Esophagus muscularis mucosa (tissue), 4 donors: Measurements from ENCODE around the gene DAPK2. TPM values are rescaled to one million over a fixed set of nuclear protein-coding genes. Genes with fewer than 3 reads are reported as not detected.

Experiments
- DNase-seq: peaks from one replicate; pipeline ENCODE4 v3.0.0-alpha.2; 2017; ENCODE audit errors: extremely low spot score
- H3K27ac ChIP-seq, 4 donors: fragments of 200-600 bp; sonication (generic); replicated peaks in 1 of 4; 1 replicate in 3 of 4; 2 replicates in 1 of 4; pipeline ENCODE4 v1.5.1; 2016 to 2019; ENCODE audit warnings: mild to moderate bottlenecking in 1 of 4
- H3K27me3 ChIP-seq, 4 donors: fragments of 200-600 bp; sonication (generic); one replicate each; pipeline versions ENCODE4 v1.5.1 to v1.6.0; 2016 to 2019
- H3K36me3 ChIP-seq, 4 donors: fragments of 200-600 bp; sonication (generic); one replicate each; pipeline ENCODE4 v1.5.1; 2016 to 2019
- H3K4me1 ChIP-seq, 4 donors: fragments of 200-600 bp; sonication (generic); one replicate each; pipeline ENCODE4 v1.5.1; 2016 to 2019
- H3K4me3 ChIP-seq, 4 donors: fragments of 200-600 bp; sonication (generic); 1 replicate in 2 of 4; 2 replicates in 2 of 4; pipeline ENCODE4 v1.5.1; 2016 to 2019; ENCODE audit warnings: mild to moderate bottlenecking in 4 of 4, moderate library complexity in 1 of 4
- H3K9me3 ChIP-seq, 4 donors: fragments of 200-600 bp; sonication (generic); 1 replicate in 3 of 4; 2 replicates in 1 of 4; pipeline ENCODE4 v1.5.1; 2016 to 2019
- CTCF ChIP-seq, 3 experiments: fragments of 200-600 bp in 2 of 3; fragments of 450-650 bp in 1 of 3; sonication (generic) in 2 of 3; IDR thresholded peaks; one replicate each; pipeline ENCODE4 v1.5.1; 2017 to 2019; ENCODE audit warnings: antibody characterized with exemption in 3 of 3, mild to moderate bottlenecking in 2 of 3, moderate library complexity in 1 of 3
- EP300 ChIP-seq: sonication (generic); formaldehyde crosslinking; IDR thresholded peaks from one replicate; pipeline ENCODE4 v1.6.1; 2017; ENCODE audit warnings: antibody characterized with exemption
- POLR2A ChIP-seq: fragments of 450-650 bp; IDR thresholded peaks from one replicate; pipeline ENCODE4 v1.6.1; 2017; ENCODE audit warnings: antibody characterized with exemption, moderate library complexity, mild to moderate bottlenecking, low read depth
- POLR2AphosphoS5 ChIP-seq, 2 donors: sonication (generic); formaldehyde crosslinking; IDR thresholded peaks; one replicate each; pipeline ENCODE4 v1.6.1; 2017; ENCODE audit warnings: antibody characterized with exemption in 2 of 2
- WGBS: methylation state at CpG from one replicate; pipeline ENCODE4 v1.1.5; 2018; 5-methylcytosine and 5-hydroxymethylcytosine counted together
- intact Hi-C: fragments of 100-400 bp; cut with DNase I; formaldehyde crosslinking; loops from one replicate; pipeline ENCODE4 v1.15.1; 2023
- total RNA-seq, 4 donors: library from RNA; depleted of rRNA; stranded (reverse); fragments of >200 nt; gene quantifications; one replicate each; pipeline versions ENCODE4 v1.1.0 to v1.2.1, GENCODE V29; 2016

DAPK2 gene
- total RNA-seq, 4 donors from 2014 or later: 1.5 to 11.2 (median 7.3) TPM

DNA sequence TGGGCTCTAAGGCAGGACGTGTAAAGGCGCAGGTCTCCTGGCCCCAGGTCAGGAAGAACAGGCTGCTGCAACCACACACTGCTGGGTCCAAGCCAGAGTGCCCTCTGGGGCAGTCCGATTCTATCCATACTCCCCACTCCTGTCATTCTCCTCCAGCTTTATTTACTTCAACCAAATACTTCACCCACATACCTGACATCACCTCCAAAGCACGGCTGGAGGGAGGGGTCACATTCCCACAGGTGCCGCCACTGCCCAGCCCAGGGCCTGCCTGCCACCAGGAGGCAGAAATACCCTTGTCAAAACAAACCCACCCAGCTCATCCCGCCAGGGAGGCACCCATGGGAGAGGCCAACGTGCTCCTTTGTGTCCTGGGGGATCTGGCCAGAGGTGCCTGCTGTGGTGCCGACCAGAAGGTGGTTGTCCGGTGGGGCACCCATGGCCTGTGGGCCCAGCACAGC is 100.4 kb downstream of the DAPK2 start:
- TF ChIP-seq POLR2AphosphoS5 (IDR thresholded peaks at IDR 0.05) (no peak), POLR2A (no peak), EP300 (no peak), CTCF (IDR thresholded peaks at IDR 0.05) (no peak)
- DNase-seq: peak; percentile 83
- Histone ChIP-seq H3K4me3 (no peak overlapping the region), H3K4me1 (peaks cover 13 to 26% (median 15%) of the 10 kb centered on the region in 4 donors), H3K9me3 (no peaks in the 10 kb centered on the region), H3K27me3 (no peaks in the 10 kb centered on the region), H3K36me3 (no peaks in the 10 kb centered on the region), H3K27ac (no peak overlapping the region)
- WGBS: 89% methylated on average over 6 of the region's 9 CpGs
- intact Hi-C loops: loop anchor here (5.0 kb wide), 1 partner anchor 101 kb away; the partner anchor contains the start of gene DAPK2

DNA sequence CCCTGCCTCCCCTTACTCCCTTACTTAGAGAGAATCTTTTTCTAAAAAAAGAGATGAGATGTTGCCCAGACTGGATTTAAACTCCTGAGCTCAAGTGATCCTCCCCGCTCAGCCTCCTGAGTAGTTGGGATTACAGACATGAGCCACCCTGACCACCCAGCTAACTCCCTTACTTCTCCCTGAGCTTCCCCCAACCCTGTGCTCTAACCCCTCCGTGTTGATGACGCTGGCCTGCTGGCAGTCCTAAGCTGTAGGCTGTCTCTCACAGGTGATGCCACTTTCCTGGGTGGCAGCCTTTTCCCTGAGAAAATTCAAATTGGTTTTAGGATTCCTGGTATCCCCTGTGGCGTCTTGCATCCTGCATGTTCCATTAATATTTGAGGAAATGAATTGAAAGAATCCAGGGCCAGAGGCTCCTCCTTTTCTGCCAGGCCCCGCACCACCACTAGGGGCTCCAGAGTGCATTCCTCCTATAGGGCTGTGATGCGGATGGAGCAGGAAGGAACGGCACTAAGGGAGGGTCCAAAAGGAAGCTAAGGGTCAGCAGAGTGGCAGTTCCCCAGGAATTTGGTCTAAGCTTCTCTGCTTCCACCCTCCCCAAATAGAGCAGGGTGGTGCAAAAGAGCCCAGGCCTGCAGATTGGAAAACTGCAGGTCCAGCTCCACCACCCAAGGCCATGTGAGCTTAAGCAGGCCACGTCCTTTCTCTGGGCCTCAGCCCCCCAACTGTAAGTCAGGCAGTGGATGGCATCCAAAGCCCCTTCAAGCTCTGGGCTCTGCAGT is 101.1 kb downstream of the DAPK2 start:
- DNase-seq: peak; percentile 91
- intact Hi-C loops: loop anchor here (5.0 kb wide), 1 partner anchor 102 kb away; the partner anchor contains the start of gene DAPK2
- H3K9me3 ChIP-seq: no peaks in the 10 kb centered on the region
- TF ChIP-seq CTCF (IDR thresholded peaks at IDR 0.05) (peak; percentile 70 to 97 (median 77)), EP300 (no peak)
- 54% methylated on average over 8 of the region's 8 CpGs for WGBS
- H3K27me3 ChIP-seq: no peaks in the 10 kb centered on the region
- H3K4me3 ChIP-seq: no peak overlapping the region
- no peak overlapping the region for H3K27ac ChIP-seq
- peaks cover 10 to 22% (median 18%) of the 10 kb centered on the region in 4 donors for H3K4me1 ChIP-seq
- no peaks in the 10 kb centered on the region for H3K36me3 ChIP-seq

GRCh38 chr15:63944681-63944955 is 101.7 kb downstream of the DAPK2 start:
- Histone ChIP-seq H3K4me1 (peaks cover 15 to 28% (median 23%) of the 10 kb centered on the region in 4 donors), H3K9me3 (no peaks in the 10 kb centered on the region), H3K4me3 (no peak overlapping the region), H3K36me3 (no peaks in the 10 kb centered on the region), H3K27ac (no peak overlapping the region), H3K27me3 (no peaks in the 10 kb centered on the region)
- WGBS: 87% methylated on average over 3 of the region's 3 CpGs
- peak; percentile 64 for DNase-seq
- intact Hi-C loops: no loop called here
- TF ChIP-seq CTCF (IDR thresholded peaks at IDR 0.05) (no peak), POLR2A (no peak), POLR2AphosphoS5 (IDR thresholded peaks at IDR 0.05) (no peak), EP300 (no peak)

DNA sequence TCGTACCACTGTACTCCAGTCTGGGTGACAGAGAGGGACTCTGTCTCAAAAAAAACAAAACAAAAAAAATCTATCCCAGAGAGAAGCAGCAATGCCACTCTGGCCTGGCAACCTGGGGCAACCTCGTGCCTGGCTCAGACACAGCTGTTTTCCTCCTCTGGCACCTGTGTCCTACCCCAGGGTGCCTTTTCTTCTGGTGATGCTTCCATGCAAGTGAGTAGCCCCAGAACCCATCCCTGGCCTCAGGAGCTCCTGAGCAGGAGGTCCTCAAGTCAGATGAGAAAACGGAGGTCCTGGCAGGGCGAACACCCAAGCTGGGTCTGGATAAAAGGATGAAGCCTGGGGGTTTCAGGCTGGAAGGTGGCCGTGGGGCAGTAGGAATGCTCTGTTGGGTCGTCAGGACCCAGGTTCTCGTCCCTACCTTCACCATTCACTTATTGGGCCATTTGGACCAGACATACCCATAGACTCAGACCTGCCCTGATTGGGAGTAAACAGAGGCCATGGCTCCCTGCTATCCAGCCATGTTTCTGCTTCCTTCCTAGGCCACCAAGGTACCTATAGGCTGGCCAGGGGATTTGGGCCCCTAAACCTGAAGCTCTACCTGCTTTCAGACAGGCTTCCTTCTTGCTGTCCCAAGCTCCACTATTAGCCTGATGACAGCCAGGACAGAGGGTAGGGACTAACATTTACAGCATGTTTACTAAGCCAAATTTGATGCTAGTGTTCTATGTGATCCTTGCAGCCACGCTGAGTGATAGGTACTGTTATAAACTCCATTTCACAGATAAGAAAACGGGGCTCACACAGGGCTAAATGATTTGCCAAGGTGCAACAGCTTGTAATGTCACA is 102.2 kb downstream of the DAPK2 start:
- Histone ChIP-seq H3K27me3 (no peaks in the 10 kb centered on the region), H3K9me3 (no peaks in the 10 kb centered on the region), H3K36me3 (no peaks in the 10 kb centered on the region), H3K4me3 (no peak overlapping the region), H3K27ac (no peak overlapping the region), H3K4me1 (peaks cover 21 to 33% (median 27%) of the 10 kb centered on the region in 4 donors)
- intact Hi-C loops: no loop called here
- TF ChIP-seq EP300 (no peak), POLR2AphosphoS5 (IDR thresholded peaks at IDR 0.05) (no peak), POLR2A (no peak), CTCF (IDR thresholded peaks at IDR 0.05) (no peak)
- WGBS: 78% methylated on average over 9 of the region's 9 CpGs
- DNase-seq: peak; percentile 68
